CD4-positive, alpha-beta T cell treated with Interleukin-4 for 4 hours (primary cell): ENCODE results near the gene CCNK.

ENCODE experiments used
- DNase-seq: peaks from one replicate; pipeline ENCODE4 v3.0.0-alpha.2; 2020

The CCNK gene

DNA sequence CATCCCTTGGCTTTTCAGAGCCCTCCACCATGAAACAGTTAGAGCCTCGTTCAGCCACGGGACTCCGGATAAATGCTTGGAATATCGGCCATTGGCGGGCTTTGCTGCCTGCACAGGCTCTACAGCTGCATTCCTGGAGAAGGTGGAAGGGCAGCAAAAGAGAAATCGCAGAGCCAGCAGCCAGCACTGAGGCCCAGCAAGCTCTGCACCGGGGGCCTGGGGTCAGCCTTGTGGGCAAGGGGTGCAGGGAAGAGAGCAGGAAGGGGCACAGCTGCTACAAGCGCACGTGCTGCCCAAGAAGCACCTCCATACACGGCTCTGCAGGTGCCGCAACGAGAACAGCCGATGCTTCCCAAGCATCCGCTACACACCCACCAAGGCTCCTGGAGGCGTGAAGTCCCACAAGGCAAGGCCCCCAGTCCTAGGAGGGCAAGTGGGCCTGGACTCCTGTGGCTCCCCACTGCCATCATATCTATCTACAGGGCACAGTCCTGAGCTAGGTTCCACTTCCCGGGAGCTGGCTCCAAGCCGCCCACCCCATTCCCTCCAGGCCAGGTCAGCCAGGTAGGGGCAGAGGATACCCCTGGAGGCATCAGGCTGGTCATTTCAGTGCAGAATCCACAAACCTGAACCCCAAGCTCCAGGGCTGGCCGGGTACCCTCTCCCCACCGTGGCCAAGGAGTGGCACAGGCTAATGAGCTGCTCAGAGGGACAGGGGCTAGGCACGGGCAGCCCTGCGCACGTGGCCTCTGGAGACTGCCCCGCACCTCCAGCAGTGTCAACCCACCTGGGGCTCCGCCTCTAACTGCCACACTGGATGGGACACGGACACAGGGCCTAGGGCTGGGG lies 40.2 kb downstream of the CCNK start:
- no peak for DNase-seq

DNA sequence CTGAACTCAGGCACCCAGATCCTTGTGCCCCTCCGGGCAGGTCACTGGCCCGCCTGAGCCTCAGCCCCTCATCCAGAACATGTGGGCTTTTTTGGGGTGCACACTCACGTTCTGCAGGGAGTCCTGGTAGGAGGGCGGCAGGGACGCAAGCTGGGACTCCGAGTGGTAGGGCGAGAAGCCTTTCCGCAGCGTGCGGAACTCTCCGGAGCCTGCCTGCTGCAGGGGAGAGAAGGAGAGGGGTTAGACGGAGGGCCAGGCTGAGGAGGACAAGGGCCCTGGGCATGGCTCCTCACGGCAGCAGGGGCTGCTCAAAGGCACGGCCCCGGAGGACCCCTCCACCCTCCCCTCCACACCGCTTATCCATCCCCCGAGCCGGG lies 40.8 kb downstream of the CCNK start:
- DNase-seq: no peak

DNA sequence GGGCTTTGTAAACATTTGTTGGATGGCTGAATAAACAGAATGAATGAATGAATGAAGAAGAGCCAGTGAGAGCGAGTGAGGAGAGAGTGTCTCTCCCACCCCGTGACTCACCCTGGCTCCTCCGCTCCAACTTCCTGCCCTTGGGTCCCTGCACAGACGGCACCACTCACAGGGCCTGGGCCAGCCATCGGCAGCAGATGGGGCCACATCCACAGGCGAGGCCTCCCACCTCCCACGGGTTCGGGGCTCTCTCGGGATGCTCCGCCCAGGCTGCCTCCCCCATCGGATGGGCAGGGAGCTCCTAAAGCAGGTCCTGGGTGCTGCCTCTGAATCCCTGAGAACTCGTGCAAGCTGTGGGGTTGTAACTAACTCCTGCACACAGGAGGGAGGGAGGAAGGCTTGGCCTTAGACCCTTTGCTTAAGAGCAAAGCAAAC lies 41.3 kb downstream of the CCNK start:
- DNase-seq: no peak

DNA sequence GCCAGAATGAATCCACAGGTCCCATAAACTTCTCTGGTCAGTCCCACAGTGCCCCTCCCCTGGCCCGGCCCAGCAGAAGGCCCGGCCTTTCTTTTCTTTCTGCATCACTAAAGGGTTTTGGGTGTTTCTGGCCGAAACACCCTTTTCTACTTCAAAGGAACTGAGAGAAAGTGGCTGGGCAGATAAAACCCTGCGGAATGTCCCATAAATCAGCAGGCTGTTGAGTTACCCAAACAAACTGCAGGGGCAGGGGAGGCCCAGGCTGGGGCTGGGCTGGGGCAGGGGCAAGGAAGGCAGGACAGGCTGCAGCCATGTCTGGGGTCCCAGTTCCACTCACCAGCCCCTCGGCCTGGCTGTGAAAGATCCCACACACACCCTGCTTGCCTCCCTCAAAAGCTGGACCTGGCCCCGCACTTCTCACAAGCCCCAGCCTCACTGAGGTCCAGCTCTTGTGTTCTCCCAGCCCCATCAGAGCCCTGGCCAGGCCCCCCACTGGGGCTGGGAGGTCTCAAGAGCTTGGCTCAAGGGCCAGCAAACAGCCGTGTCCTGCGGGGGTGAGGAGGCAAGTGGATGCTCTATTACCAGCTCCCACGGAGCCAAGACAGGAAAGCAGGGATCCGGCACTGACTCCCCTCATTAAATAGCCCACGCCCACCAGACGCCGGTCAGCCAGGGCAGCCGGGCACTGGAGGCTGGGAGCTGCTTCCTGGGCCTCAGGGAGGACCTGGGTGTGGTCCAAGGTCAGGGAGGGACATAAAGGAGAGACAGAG lies 41.9 kb downstream of the CCNK start:
- DNase-seq: no peak

DNA sequence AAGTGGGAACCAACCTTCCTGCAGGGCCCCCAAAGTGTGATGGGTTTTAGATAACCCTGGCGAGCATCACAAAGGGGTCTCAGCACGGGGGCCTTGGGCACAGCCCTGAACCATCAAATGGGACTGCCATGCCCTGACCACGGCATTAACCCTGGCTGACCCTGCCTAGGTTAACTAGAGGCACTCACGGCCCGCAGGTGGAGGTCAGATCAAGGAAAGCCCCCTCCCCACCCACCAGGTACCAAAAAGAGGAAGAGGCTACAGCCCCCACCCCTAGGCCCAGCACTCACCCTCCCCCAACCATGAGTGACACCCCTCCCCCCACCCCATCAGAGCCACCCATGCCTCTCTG lies 42.5 kb downstream of the CCNK start:
- DNase-seq: no peak

DNA sequence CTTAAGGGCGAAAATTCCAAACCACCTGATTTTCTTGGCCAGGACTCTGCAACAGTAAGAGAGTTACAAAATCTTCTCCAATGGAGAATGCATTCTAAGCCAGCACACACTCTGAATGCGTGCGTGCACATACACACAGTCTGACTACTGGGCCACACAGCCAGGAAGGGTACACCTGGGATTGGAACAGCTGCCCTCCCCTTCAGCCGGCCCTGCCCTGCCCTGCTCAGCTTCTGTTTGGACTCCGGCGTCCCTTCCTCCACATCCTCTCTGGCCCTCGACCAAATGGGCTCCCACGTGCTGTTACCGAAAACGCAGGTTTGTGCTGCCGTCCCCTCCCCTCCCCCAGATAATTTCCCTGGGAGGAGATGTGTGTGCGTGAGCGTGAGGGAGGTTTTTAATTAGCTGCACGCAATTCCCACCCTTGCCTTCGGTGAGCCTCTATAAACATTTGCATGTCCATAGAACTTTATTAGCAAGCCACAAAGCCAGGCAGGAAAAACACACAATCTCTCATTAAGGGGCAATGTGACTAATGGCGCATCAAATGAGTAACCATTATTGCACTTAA lies 43.0 kb downstream of the CCNK start:
- DNase-seq: no peak

DNA sequence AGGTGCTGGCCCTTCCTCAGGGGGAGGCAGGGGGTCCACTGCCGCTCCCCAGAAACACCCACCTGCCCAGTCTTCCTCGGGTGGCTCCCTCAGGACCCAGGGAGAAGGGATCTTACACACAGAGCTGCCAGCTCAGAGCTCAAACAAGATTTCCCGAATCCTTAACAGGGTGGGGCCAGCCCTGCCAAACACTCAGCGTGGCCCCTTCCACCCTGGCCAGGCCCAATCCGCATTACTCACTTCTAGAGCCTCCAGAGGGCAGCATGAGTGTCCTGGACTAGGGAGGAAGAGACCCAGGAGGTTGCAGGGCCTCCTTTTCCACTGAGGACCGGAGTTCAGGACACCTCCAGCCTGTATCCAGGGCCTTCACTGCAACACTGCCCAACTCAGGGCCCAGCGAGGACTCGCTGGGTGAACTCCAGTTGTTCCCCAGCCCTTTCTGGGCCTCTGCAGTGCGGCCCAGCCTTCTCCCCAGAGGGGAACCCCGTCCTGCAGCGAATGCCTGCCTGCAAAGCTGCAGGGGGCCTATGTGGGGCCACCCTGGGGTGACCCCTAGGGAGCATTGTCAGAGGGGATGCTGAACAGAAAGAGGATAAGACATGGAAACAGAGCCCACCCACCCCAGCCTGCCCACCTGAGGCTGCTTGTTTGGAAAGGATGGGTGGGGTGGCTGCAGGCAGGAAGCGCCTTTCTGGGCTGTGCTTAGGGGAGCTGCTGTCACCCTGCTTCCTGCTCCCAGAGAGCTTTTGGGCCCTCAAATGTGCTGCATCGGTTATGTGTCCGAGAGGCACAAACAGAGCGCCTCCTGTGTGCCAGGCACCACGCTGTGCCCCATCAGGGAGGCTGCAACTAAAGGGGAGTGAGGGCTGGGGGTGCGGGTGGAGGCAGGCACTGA lies 43.8 kb downstream of the CCNK start:
- DNase-seq: no peak

DNA sequence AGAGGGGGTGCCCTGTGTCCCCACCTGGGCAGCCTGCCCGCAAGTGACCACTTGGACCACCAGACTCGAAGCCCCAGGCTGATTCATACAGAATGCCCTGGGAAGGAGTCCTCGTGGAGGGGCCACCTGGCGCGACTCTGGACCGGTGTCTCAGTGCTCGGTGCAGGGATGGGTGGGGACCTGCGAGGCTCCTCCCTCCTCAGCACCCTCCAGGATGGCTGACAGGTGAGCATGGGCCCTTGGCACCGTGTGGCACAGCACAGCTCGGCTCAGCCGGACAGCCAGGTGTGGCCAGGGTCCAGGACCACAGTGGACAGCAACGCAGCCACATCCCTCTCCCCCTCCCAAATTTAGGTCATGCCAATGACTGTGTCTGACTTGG lies 44.5 kb downstream of the CCNK start:
- DNase-seq: no peak

DNA sequence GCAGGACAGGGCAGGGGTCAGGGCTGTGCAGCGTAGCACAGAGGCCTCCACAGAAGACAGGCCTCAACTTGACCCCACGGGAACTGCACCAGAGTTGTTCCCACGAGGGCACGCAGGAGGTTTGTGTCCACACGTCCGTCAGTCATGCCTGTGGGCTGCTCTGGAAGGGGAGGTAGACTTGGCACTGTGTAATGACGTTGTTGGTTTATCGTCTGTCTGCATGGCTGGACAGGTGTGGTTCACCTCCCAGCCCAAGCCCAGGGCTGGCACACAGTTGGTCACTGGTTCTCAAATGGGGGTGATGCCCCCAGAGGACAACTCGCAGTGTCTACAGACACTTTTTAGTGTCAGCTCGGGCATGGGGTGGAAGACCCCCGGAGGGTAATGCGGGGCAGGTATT lies 45.8 kb downstream of the CCNK start:
- no peak for DNase-seq

DNA sequence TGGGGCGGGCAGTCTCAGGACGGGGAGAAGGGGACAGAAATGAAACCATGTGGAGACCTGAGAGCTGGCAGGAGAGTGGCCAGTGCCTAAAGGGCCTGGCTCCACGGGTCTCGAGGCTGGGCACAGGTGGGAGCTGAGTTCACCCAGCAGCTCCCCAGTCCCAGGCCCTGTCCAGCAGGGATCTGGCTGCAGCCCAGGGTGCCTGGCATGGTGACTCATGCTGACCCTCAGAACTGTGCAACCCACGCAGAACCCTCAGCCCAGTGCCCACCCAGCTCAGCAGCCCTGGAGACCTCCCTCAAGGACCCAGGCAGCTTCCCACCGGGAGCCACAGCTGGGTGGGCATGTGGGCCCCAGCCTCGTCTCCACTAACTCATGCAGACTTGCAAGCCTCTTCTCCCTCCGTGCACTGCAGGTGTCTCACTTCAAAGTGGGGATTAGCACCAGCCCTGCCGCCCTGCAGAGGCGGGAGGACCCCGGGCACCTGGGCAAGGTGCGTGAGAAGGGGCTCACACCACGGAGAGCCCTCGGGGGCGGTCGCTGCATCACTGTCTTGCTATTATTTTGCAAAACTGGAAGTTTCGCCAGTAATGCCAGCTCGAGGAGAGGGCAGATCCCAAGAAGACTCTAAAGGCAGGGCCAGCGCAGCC lies 46.3 kb downstream of the CCNK start:
- DNase-seq: no peak

DNA sequence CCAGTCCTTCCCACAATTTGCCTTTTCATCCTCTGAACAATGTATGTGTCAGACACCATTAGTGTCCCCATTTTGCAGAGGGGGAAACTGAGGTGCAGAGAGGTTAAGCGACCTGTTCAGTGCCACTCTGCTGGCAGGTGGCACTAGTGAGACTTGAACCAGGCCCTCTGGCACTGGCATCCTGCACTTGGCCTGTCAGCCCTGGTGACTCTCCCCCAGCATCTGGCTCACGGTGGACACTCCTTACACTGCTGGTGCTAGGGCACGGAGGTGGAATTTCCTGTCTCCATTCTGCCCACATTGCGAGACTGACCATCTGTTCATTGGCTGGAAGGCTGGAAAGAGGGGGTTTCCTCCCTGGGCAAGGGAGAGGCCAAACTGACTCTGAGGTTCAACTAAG lies 48.7 kb downstream of the CCNK start:
- DNase-seq: no peak

DNA sequence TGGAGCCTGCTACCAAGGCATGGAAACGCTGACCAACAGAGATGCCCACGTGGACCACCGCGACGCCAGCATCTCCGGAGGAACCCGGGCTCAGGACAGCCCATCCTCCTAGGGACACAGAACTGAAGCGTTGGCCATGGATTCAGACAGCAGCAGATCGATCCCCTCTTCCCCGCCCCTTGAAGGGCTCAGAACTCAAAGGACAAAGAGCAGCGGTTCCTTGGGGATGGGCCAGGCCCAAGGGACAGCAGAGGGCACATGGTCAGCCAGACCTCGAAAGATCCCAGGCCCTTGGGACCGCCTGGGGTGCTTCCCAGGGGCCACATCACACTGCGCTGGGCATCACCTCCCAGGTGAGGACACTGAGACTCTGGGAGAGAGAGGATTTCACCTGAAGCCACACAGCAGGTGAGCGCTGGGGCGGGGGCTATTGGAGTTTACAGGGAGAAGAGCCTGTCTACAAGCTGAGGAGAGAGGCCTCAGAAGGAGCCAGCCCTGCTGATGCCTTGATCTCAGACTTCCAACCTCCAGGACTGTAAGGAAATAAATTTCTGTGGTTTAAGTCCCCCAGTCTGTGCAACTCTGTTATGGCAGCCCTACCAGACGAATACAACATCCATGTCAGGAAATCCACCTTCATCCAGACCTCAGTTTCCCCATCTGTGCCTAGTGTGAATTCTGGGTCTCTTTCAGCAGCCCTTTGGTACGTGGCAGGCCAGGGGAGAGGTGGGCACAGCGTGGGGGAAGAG lies 49.4 kb downstream of the CCNK start:
- DNase-seq: no peak

DNA sequence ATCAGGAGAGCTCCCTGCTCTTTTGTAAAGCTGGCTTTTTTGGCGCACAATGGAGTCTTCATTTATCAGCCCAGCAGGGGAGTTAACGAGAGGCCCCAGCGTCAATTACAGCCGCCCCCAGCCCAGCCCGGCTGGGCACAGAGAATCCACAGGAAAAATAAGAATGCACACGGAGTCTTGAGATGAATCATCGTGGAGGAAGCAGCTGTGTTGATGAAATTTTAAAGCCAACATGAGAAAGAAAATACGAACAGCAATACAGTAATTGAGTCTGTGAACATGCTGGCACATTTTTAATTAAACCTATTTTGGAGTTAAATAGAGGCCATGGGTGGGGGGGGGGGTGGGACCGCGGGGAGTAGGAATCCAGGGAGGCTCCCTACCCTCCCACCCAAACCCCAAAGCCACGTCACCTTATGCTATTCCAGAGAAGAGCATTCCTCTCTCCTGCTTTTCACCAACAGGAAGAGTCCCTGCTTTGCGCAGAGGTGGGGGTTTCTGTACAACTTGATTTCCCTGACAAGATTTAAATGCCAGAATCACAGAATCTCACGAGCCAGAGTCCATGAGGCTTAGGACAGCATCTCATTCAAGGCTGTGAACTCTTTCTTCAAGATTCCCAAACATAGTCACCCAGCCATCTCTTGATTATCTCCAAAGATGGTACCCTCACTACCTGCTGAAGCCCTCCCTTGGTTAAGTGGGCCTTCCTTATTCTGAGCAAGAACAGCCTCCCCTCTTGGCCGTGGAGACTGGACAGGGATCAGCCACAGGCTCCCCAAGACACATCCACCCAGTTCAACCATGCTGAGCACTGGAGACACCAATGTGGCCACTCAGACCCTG lies 50.3 kb downstream of the CCNK start:
- DNase-seq: no peak

DNA sequence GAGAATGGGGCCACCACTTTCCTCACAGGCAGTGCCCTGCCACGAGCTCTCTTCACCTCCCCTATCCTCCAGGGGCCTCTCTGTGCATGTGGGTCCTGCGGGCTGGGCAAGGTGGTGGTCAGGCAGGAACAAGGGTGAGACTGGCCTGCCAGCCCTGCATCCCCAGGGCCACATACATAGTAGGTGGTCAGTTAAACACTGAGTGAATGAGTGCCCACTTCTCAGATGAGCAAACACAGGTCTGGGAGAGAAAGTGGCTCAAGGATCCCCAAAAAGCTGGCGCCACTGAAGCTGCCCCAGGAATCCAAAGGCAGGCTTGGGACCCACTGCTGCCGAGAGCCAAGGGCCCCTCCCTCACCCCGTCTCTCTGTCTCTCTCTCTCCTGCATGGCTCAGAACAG lies 51.1 kb downstream of the CCNK start:
- DNase-seq: no peak

DNA sequence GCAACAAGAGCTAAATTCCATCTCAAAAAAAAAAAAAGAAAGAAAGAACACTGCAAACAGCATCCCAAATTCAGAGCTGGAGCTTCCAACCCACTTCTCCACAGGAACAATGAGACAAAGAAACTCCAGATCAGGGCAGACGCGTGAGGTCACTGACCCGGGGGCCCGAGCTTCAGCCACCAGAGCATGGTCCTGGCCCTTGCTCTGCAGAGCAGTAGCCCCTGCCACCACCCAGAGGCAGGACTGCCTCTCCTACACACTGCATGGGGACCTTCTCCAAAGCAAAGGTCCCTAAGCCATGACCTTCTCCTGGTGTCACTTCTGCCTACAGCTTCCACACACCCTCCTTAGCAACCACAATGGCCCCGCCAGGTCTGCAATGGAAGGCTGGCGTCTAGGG lies 53.1 kb downstream of the CCNK start:
- no peak for DNase-seq

DNA sequence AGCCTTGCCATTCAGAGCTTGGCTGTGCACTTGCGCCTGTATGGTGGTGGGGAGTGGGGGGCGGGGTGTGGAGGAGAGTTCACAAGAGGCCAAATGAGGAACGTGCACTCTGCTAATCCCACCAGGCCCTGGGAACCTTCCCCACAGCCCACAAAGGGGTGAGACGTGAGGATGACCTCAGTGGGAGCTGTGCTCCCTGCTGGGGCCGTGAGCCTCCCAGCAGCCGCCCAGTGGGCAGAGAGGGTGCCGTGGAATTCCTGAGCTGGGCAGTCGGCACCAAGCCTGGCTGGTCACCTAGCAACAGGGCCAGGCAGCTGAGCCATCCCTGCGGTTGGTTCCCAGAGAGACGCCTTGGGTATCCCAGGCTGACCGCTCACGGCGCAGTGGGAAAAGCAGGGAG lies 53.7 kb downstream of the CCNK start:
- no peak for DNase-seq

DNA sequence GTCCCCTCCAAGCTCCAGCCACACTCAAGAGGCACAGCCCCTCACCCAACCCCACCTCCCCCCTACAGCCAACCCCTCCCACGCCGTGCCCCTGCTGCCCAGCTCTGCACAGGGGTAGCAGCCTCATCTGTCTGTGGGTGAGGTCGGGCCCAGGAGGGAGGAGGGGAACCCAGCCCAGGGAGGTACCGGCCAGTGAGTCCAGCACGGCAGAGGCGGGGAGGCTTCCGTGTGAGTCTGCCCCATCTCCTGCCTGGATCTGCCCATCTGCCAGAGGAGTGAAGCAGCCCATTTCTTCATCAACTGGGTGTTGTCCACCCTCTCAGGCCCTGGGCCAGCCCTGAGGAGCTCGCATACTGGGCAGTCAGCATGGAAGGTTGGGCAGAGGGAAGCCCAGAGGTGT lies 54.2 kb downstream of the CCNK start:
- DNase-seq: no peak

DNA sequence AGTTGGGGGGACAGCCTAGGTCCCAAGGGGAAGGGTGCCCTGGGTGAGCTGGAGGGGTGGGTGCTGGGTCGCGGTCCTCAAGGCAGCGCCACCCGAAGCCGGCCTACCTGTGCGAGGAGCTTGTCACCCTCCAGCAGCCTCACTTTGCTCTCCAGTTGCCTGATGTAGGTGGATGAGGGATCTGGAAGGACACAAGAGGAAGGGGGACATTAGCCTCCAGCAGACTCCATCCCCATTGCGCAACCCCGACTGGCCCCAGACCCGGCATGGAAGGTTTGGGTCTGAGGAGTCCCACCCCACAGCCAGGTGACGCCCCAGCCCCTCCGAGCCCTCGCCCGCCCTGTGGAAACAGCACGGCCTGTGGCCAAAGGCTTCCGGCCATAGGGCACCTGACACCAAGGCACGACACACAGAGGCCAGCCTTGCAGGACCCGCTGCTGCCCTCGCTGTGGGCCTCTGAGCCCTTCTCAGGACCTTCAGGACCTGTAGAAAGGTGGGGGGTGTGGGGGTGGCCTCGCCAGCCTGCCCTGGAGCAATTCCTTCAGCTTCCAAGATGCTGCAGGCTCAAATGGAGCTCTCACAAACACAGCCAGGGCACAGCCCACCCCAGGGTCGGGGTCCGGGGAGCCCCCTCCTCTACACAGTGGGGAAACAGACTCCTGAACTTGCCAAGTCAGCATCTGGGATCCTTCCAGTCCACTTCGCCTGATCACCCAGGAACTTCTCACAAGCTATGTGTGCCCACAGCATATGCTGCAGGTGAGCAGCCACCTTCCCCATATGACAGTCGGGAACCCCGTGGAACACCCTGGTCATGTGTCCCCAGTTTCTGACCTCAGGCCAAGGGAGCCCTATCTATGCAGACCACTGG lies 54.9 kb downstream of the CCNK start:
- no peak for DNase-seq

DNA sequence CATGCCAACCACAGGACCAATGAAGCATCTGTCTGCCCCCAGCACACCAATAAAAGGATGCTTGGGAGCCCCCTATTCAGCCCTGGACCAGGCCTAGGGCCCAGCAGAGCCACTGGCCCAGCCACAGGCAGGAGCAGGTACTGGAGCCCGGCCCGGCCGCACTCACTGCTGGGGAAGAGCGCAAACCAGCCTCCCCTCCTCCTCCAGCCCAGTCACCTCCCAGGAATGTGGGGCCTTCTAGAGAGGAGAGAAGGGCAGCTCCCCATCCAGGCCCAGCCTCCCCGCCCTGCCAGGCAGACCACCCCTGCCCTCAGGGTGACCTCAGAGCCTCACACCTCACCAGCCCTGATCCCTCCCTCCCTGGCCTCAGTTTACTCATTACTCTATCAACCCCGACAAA lies 56.2 kb downstream of the CCNK start:
- DNase-seq: no peak

DNA sequence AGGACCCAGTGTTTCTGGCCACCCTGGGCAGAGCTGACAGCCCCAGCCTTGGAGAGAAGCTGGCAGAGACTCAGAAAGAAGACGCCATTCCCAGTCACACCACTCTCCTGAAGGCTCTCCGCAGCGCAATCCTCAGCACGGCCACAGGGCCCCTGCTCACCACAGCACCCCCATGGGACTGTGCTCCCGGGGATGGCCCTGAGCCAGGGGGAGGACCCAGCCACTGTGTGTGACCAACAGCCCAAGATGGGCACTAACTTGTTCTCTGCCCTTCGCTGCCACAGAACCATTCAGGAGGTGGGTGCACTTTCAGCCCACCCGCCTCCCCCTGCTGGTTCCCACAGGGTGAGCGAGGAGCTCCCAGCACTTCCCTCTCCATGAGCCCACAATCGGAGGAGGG lies 57.1 kb downstream of the CCNK start:
- no peak for DNase-seq
